Glutamatergic neuron (in vitro differentiated cells): ENCODE results near the gene GPR137C. TPM values are rescaled to one million over a fixed set of nuclear protein-coding genes. Genes with fewer than 3 reads are reported as not detected.

ENCODE experiments used
- DNase-seq: peaks from one replicate; pipeline ENCODE4 v3.0.0; 2022
- H3K27ac Mint-ChIP-seq: one replicate; pipeline ENCODE4 v1.8.0; 2020; ENCODE audit warnings: mild to moderate bottlenecking, mixed read lengths, inconsistent platforms; ENCODE audit not compliant: unreplicated experiment
- H3K27me3 Mint-ChIP-seq: one replicate; pipeline ENCODE4 v1.8.0; 2020; ENCODE audit warnings: mild to moderate bottlenecking, moderate library complexity, mixed read lengths, inconsistent platforms; ENCODE audit not compliant: unreplicated experiment
- H3K36me3 Mint-ChIP-seq: one replicate; pipeline ENCODE4 v1.8.0; 2020; ENCODE audit warnings: mild to moderate bottlenecking, mixed read lengths, inconsistent platforms; ENCODE audit not compliant: unreplicated experiment
- H3K4me1 Mint-ChIP-seq: one replicate; pipeline ENCODE4 v1.8.0; 2020; ENCODE audit warnings: mild to moderate bottlenecking, low read depth, mixed read lengths, inconsistent platforms; ENCODE audit not compliant: unreplicated experiment
- H3K4me3 Mint-ChIP-seq: one replicate; pipeline ENCODE4 v1.8.0; 2020; ENCODE audit warnings: mild to moderate bottlenecking, mixed read lengths, inconsistent platforms; ENCODE audit not compliant: unreplicated experiment
- H3K9me3 Mint-ChIP-seq: one replicate; pipeline ENCODE4 v1.8.0; 2020; ENCODE audit warnings: mild to moderate bottlenecking, moderate library complexity, mixed read lengths, inconsistent platforms; ENCODE audit not compliant: unreplicated experiment
- total RNA-seq: library from RNA; stranded (reverse); fragmentation: NEBNext Ultra II Directional; extraction: Animal tissue kit (Norgen Biotek cat#: 25700); gene quantifications from one replicate; pipeline ENCODE4 v1.2.1, GENCODE V29; 2021; ENCODE audit not compliant: unreplicated experiment
- TF ChIP-seq, protein P1 (sequence below): fragments of 200-600 bp; sonication (generic); IDR thresholded peaks from one replicate; pipeline ENCODE4 v1.5.0; 2021; ENCODE audit not compliant: partially characterized antibody, unreplicated experiment

GPR137C gene
- total RNA-seq, 1 donor from 2014 or later, result 19.5 TPM

DNA sequence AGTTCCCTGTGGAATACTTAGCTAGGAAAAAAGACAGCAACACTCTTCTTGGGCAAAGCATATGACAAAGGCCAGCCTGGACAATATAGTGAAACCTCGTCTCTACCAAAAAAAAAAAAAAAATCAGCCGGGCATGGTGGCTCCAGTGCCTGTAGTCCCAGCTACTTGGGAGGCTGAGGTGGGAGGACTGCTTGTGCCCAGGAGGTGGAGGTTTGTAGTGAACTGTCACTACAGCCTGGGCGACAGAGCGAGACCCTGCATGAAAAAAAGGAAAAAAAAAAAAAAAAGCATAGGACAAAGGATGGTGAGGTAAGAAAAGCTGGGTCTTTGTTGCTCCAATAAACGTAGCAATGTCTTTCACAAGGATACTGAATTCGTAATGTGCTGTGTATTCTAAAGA, 1.4 kb upstream of the GPR137C start:
- no peak for DNase-seq
- Mint-ChIP-seq H3K4me3 (peak overlapping the region; percentile 95), H3K4me1 (peaks cover 4% of the 10 kb centered on the region), H3K36me3 (no peaks in the 10 kb centered on the region), H3K27ac (peak overlapping the region; percentile 94), H3K27me3 (peaks cover 10% of the 10 kb centered on the region), H3K9me3 (peaks cover 8% of the 10 kb centered on the region)
- TF ChIP-seq, protein P1, sequence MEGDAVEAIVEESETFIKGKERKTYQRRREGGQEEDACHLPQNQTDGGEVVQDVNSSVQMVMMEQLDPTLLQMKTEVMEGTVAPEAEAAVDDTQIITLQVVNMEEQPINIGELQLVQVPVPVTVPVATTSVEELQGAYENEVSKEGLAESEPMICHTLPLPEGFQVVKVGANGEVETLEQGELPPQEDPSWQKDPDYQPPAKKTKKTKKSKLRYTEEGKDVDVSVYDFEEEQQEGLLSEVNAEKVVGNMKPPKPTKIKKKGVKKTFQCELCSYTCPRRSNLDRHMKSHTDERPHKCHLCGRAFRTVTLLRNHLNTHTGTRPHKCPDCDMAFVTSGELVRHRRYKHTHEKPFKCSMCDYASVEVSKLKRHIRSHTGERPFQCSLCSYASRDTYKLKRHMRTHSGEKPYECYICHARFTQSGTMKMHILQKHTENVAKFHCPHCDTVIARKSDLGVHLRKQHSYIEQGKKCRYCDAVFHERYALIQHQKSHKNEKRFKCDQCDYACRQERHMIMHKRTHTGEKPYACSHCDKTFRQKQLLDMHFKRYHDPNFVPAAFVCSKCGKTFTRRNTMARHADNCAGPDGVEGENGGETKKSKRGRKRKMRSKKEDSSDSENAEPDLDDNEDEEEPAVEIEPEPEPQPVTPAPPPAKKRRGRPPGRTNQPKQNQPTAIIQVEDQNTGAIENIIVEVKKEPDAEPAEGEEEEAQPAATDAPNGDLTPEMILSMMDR, result no peak

DNA sequence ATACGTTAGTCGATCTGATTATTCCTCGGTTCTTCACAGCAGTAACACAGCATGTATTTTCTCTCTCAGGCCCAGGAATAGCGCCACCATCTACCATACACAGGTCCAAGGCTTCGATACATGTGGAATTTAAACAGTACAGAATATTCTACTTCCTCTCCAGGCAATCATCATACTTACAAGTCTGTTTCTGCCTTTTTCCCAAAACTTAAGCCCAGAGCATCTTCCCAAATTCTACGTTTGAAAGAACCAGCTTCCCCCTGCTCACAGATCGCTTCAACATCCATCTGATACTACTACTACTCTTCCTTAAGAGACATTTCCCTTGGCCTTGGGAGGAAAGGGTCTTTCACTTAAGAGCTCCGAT, 957 bp upstream of the GPR137C start:
- peaks cover 8% of the 10 kb centered on the region for H3K9me3 Mint-ChIP-seq
- TF ChIP-seq, protein P1, result no peak
- H3K27me3 Mint-ChIP-seq, result peaks cover 10% of the 10 kb centered on the region
- peak overlapping the region; percentile 94 for H3K27ac Mint-ChIP-seq
- peak overlapping the region; percentile 95 for H3K4me3 Mint-ChIP-seq
- peaks cover 4% of the 10 kb centered on the region for H3K4me1 Mint-ChIP-seq
- DNase-seq, result no peak
- no peaks in the 10 kb centered on the region for H3K36me3 Mint-ChIP-seq

DNA sequence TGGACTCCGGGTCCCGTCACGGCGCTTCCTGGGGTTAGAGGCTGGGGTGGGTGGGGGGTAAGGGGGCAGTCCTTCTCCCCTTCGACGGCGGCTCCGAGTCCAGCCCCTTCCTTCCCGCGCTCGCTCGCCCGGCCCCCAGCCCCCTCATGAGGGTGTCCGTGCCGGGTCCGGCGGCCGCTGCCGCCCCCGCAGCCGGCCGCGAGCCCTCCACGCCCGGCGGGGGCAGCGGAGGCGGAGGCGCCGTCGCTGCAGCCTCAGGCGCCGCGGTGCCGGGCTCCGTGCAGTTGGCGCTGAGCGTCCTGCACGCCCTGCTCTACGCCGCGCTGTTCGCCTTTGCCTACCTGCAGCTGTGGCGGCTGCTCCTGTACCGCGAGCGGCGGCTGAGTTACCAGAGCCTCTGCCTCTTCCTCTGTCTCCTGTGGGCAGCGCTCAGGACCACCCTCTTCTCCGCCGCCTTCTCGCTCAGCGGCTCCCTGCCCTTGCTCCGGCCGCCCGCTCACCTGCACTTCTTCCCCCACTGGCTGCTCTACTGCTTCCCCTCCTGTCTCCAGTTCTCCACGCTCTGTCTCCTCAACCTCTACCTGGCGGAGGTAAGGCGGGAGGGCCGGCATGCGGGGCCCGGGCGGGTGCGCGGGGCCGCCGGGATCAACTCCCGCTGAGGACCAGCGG, 500 bp downstream of the GPR137C start:
- peak overlapping the region; percentile 99 for H3K27ac Mint-ChIP-seq
- H3K9me3 Mint-ChIP-seq, result peaks cover 8% of the 10 kb centered on the region
- peak overlapping the region; percentile 98 for H3K4me3 Mint-ChIP-seq
- peak; percentile 60 for DNase-seq
- peaks cover 10% of the 10 kb centered on the region for H3K27me3 Mint-ChIP-seq
- H3K36me3 Mint-ChIP-seq, result peaks cover 5% of the 10 kb centered on the region
- H3K4me1 Mint-ChIP-seq, result peaks cover 4% of the 10 kb centered on the region
- TF ChIP-seq, protein P1, result no peak

DNA sequence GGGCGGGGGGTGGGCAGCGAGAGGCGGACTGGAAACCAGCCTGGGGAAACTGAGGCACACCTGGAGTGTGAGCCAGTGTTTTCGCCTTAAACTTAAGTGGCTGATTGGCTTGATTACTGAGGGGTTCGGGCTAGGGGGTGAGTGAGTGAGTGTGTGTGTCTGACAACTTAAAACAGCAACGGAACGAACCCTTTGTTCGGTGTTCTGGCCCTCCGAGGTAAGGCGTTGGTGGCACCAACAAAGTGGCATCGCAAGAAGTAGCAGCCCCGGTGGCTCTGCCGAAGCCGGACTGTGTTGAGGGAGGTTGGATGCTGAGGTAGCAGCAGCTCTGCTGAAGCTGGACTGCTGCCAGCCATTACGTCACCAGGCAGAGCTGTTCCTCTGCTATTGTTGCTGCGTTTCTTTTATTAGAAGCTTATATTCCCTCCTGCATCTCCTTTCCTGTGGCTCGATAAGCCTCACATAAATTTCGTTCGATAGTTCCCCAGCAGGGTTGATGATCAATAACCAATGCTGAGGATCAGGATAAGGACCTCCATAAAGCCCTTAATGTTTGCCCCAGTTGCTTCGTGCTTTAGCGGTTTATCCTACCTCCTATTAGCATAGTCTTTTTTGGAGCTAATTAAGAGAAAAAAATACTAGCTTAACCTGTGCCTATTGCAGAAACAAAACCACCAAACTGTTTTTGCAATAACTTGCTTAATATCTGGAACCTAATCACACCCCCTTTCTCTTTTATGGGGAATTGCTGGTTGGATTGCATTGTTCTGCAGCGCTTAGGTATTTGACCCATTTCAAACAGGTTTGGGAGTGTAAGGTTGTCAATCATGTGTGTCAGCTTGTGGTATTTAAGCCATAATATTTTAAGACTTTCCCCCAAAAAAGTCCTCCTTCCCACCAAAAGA, 1.3 kb downstream of the GPR137C start:
- Mint-ChIP-seq H3K27me3 (peaks cover 10% of the 10 kb centered on the region), H3K27ac (peak overlapping the region; percentile 99), H3K4me1 (peaks cover 4% of the 10 kb centered on the region), H3K36me3 (peaks cover 12% of the 10 kb centered on the region), H3K4me3 (peak overlapping the region; percentile 98), H3K9me3 (peaks cover 9% of the 10 kb centered on the region)
- DNase-seq, result peak; percentile 83
- TF ChIP-seq, protein P1, result peak; percentile 10

DNA sequence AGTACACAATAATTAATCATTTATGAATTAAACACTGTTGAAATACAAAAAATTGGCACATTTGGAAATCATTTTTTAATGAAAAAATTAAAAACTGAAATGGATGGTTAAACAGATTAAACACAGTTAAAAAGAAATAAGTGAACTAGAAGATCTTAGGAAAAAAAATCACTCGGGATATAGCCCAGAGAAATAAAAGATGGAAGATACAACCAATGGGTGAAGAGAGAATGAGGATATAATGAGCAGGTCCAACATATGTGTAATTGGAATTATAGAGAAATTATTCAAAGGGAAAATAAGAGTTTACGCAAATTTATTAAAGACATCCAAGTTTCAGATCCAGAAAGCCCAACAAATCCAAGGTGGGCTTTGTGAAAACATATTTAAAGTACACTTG, 6.1 kb downstream of the GPR137C start:
- Mint-ChIP-seq H3K4me1 (no peaks in the 10 kb centered on the region), H3K9me3 (peaks cover 7% of the 10 kb centered on the region), H3K27me3 (peaks cover 4% of the 10 kb centered on the region), H3K36me3 (peaks cover 17% of the 10 kb centered on the region), H3K4me3 (no peak overlapping the region), H3K27ac (no peak overlapping the region)
- no peak for DNase-seq
- TF ChIP-seq, protein P1, result no peak
